GM18951 (cell line): Measurements from ENCODE around the gene PHYKPL.

Experiments used
- POLR2A ChIP-seq: IDR thresholded peaks from 4 replicates; pipeline ENCODE4 v1.6.1; 2011; ENCODE audit warnings: mild to moderate bottlenecking; ENCODE audit not compliant: insufficient read length, insufficient read depth; ENCODE audit errors: extremely low read depth
- in situ Hi-C: fragments of 300-500 bp; cut with MboI; formaldehyde crosslinking; loops from one replicate; pipeline ENCODE4 v1.12.0; 2022; ENCODE audit warnings: low sequenced_read_pairs, mixed read lengths, inconsistent platforms; ENCODE audit not compliant: unreplicated experiment

PHYKPL gene

DNA sequence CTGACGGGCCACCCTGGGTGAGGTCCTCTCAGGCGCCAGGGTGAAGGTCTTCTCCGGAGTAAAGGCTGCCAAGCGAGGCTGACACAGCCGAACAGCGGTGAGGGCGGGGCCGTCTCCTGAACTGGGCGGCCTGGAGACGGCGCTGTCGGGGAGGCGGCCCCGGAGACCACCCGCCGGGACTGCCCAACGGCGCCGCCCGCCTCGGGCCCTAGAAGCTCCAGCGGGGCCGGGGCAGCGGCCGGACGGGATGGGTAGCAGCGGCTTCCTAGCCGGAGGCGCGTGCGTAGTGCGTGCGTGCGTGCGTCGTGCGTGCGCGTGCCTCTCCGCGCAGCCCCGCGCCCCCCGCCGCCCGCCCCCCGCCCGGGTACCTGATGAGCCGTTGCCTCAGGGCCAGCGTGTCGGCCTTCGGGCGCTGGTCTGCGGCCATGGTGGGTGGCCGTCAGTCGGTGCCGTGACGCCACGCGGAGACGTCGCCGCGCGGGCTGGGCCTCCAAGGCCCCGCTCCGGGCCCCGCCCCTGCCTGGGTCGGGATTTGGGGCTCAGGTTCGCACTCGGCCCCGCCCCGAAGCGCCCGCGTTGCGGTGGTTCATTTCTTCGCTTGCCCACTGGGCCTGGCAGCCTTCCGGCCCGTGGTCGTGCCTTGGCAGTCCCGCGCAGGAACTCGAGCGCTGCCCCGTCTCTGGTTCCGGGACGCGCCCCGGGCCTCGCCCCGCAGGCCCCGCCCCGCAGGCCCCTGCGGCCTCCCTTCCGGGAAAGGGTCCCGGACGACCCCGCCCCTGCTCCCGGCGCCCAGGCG lies at the start of gene PHYKPL:
PHYKPL (minus strand) TSS at position 679 of the 796 bp plus-strand sequence; CDS start at position 427, 252 bp downstream.
- peak; percentile 67 for TF ChIP-seq POLR2A
- in situ Hi-C loops = no loop called here

DNA sequence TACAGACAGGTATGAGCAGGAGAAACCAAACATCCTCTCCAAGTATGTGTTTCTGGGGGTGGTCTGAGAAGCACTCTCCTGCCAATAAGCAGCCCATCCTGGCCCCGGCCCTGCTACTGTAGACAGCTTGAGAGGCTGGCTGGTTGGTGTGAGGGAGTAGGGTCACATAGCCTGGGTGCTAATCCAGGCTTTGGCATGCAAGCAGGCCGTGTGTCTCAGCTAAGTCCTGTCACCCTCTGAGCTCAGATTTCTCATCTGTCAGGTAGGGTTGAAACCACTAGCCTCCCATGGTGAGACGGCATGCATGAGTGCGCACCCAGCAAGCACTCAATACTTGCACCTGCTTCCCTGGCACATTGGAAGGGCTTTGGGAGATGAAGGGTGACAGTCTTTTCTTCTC lies 49.8 kb upstream of the PHYKPL start:
- TF ChIP-seq POLR2A = no peak
- in situ Hi-C loops = loop anchor here (25.0 kb wide), 1 partner anchor 1205 kb away; no protein-coding TSS in a partner anchor

DNA sequence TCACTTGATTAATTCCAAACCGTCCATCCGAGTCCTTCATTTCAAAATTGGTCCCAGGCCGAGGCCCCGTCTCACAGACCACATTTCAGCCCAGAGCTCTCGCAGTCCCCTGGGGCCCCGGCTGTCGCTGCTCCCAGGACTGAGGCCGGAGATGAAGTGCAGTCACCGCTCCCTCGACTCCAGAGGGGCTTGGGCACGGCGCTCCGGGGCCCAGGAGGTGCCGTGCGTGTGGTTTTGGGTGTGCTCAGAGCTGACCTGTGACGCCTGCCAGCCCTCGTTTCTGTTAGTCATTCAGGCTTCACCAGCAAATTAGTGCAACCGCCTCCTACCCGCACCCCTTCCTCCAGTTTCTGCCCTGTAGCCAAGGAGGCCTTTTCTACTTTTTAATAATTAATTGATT lies 48.7 kb upstream of the PHYKPL start:
- in situ Hi-C loops = loop anchor here (25.0 kb wide), 1 partner anchor 1206 kb away; no protein-coding TSS in a partner anchor
- TF ChIP-seq POLR2A = no peak

DNA sequence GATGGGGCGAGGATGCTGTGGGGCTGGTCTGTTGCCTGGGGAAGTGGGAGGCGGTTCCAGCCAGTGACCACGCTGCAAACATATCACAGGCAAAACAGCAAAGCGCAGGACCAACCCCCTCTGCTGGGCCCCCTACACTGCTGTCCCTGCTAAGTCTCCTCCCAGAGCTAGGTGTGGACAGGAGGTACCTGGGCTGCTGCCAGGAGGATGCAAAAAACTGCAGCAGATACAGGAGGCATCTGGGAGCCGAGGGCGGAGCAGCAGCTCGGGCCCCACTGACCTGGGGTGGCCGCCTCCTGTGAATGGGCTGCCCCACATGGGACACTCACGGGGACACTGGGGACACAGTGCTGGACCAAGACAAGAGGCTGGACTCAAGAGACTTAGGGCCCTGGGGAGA lies 48.0 kb upstream of the PHYKPL start:
- in situ Hi-C loops = loop anchor here (25.0 kb wide), 1 partner anchor 1207 kb away; no protein-coding TSS in a partner anchor
- no peak for TF ChIP-seq POLR2A

DNA sequence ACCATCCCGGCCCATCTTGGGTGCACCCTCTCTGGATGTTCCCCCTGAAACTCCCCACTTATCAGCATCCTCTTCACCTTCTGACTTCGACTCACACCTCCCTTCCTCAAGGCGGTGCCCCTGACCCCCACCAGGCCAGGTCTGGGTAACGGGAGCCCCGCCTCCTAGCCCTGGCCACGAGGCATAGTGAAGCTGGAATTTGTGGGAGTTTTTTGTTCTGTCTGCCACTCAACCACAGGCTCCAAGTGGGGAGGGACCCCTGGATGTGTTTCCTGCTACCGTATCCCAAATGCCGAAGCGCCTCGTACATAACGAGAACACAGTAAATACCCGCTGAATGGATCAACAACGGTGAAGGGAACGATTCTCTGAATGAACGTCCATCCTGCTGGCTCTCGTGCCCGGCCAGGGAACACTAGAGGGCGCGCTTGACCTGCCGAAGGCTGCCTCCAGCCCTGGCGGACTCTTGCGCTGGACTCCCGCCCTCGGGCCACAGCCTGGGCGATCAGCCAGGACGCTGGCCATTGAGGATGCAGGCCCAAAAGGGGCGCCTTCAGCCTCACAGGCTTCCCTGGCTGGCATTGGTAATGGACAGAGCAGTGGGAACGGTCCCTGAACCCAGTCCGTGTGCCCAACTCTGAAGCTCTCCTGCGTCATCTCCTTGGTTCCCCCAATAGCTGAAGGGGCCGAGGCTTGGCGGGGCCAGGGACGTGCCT lies 47.3 kb upstream of the PHYKPL start:
- no peak for TF ChIP-seq POLR2A
- in situ Hi-C loops = loop anchor here (25.0 kb wide), 1 partner anchor 1207 kb away; no protein-coding TSS in a partner anchor

DNA sequence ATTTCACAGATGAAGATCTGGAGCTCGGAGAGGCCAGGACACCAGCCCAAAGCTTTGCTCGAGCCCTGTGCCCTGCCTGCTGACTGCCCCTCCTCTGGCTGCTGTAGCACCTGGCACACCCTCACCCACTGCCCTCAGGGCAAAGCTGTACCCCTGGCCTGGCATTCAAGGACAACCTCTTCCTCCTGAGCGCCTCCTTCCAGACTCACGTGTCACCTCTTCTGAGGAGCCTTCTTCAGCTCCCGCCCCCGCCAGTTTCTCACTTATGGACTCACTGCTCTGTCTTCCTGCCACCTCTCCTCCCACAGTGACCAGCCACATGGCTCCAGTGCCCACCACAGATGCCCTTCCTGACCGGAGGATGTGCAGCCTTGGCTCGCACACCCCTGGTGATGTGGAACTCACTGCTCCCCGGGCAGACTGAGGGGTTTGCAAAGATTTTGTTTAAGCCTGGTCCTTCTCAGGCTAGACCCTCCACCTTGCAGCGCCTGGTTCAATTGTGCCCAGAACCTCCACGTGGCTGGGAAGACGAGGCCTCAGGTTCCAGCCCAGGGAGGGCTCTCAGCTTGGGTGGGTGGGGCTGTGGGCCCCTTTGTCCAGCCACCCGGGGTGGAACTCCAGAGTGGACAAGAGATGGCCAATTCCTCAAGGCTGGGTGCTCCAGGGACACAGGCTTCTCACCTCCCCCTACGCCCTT lies 46.6 kb upstream of the PHYKPL start:
- TF ChIP-seq POLR2A = no peak
- in situ Hi-C loops = loop anchor here (25.0 kb wide), 1 partner anchor 1208 kb away; no protein-coding TSS in a partner anchor

DNA sequence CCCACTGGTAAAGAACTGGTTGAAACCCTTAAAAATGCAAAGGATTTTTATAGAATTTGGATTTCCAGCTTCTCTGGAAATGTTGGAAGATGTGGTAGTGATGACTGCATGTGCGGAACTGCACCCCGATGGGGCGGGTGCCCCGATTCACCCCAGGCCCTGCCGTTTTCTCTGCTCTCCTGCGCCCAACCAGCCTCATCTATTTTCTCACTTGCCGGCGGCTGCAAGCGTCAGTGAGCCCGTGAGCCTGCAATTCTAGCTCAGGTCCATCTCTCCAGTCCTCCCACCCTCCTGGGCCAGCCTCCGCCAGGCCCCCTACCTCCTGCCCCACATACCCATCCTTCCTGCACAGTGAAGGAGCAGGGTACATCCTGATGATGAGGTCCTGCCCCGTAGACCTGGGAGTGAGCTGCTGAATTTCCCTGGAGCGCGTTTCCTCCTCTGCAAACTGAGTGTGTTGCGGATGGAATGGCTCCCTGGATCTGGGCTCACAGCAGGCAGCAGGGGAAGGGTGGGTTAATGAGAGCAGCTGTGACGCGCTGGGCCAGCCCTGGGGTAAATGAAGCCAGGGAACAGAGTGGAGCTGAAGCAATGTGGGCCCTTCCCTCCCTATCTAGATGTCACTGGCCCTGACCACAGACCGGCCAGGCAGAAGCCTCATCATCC lies 45.9 kb upstream of the PHYKPL start:
- no peak for TF ChIP-seq POLR2A
- in situ Hi-C loops = loop anchor here (25.0 kb wide), 1 partner anchor 1209 kb away; no protein-coding TSS in a partner anchor

DNA sequence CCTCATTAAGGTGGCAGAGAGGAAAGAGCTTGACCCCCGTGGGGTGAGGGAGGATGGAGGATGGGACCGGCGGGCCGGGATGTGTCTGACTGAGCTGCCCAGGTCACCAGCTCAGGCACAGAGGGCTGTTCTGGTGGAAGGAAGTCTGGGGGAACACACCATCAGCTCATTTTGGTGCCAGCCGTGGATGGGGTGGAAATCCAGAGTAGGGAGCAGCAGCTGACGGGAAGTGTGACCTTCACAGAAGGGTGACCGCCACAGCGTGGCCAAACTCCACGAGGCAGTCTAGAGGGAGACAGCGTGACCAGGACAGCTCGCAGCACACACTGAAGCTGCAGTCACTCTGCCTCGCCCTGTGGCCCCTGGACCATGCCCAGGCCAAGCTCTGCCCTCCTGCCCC lies 45.3 kb upstream of the PHYKPL start:
- in situ Hi-C loops = loop anchor here (25.0 kb wide), 1 partner anchor 1209 kb away; no protein-coding TSS in a partner anchor
- TF ChIP-seq POLR2A = no peak

DNA sequence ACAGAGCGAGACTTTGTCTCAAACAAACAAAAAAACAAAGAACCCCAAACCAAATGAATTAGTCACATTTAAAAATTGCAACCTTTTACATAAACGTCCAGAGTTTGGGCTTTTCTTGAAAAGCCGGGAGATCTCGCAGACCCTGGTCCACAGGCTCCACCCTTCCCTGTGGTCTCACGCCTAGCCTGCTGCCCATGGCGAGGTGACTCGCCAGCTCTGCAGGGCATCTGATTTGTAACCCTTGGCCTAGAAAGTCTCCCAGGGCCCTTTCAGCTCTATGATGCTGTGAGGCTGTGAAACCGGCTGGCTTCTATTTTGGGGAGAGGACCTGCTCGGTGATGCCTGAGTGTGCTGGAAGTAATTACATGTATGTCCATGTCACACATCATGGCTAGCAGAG lies 44.7 kb upstream of the PHYKPL start:
- in situ Hi-C loops = loop anchor here (25.0 kb wide), 1 partner anchor 1210 kb away; no protein-coding TSS in a partner anchor
- no peak for TF ChIP-seq POLR2A

DNA sequence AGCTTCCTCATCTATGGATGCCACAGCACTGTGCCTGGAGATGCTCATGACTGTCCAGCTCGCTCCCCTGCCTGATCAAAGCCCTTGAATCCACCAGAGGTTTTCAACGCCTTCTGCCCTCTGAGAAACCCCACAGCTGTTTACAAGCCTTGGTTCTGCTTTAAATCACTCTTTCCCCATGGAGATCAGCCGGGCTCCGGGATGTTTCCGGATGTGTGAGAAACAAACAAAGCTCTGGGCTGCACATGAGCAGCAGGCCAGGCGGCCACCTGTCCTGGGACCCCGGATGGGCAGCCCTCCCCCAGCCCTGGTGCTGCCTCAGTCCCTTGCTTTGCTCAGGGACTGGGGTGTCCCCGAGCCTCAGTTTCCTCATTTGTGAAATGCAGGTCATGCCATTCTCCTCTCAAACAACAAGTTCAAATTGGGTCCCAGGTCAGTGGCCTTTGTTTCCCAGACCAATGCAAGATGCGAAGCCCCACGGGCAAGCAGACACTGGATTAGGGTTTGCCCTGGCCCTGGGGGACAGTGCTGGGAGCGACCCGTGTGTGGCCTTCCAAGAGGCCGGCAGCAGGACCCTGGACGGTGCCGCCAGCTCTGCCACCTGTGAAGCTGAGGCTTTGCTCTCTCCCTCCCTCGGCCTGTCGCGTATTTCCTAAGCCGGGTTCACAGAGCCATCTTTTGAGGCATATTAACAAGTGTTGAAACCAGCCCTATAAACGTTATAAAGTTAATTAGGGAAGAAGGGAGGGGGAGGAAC lies 42.4 kb upstream of the PHYKPL start:
- no peak for TF ChIP-seq POLR2A
- in situ Hi-C loops = loop anchor here (25.0 kb wide), 1 partner anchor 1212 kb away; no protein-coding TSS in a partner anchor

DNA sequence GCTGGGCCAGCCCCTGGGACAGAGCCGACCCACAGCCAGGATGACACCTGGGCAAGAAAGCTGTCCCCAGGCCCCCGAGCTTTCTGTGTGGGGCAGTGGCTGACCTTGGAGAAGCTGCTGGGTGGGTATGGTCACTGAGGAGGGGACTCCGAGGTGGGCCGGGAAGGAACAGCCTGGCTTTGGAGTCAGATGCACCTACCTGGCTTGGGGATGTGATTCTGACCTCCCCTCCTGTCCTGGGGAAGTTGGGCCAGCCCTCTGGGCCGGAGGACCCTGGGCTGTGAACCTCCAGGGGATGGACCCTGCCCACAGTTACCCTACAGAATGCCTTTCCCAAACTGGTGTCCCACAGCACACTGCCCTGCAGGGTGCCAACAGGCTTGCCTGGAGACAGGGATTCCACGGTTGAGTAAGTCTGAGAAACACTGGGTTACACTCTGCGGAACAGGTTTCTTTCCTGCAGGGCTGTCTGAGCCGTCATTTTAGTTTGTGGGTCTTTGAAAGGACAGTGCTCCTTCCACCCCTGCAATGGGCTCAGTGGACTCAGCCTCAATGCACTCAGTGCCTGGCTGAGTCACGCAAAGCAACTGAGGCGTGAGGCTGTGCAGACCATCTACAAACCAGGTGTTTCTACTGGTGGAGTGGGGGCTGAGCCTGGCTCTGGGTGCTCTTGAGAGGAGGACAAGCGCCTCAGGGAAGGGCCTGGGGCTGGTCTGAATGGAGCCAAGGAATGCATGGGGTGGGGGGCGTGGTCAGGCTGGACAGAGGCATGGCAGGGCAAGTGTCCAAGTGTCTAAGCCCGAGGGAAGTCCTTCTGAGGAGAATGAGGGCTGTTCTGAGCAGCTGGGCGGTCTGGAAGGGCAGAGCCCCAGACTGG lies 41.3 kb upstream of the PHYKPL start:
- in situ Hi-C loops = no loop called here
- no peak for TF ChIP-seq POLR2A

DNA sequence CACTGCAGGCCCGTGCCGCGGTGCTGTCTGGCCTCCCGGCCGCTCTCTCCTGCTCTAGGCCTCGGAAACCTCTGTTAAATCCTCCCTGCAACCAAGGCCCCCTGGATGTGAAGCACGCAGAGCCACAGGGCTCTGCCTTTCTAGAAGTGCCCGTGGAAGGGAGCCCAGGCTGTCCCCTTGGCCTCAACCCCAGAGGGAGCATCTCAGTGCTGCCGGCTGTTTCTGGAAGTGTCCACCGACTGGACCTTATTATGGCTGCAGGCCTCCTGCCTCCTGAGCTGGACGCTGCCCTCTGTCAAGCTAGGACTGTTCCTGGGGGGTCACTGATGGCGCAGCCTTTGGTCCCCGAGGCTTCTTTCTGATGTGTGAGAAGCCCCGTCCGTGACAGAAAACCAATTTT lies 40.4 kb upstream of the PHYKPL start:
- in situ Hi-C loops = no loop called here

More for the DNA sequence above, 40.4 kb upstream of the PHYKPL start:
- no peak for TF ChIP-seq POLR2A
